H54 (cell line): ENCODE data around the gene COL6A6.

ENCODE experiments used
- DNase-seq: peaks from one replicate; pipeline ENCODE4 v3.0.0; 2011; ENCODE audit warnings: low spot score, mixed read lengths; ENCODE audit not compliant: insufficient read length
- FAIRE-seq: peaks from 3 replicates; lab custom pipeline; 2011; peaks lifted over from hg19 to GRCh38; lab: Jason Lieb, UNC
- POLR2A ChIP-seq: IDR thresholded peaks from 2 replicates; pipeline ENCODE4 v1.6.1; 2011; ENCODE audit warnings: low read depth, mild to moderate bottlenecking, low read length

Gene COL6A6

GRCh38 chr3:130548356-130548755 is 31.4 kb downstream of the COL6A6 start:
- FAIRE-seq, result no peak
- no peak for DNase-seq
- TF ChIP-seq POLR2A, result no peak

GRCh38 chr3:130557336-130558035 is 40.5 kb downstream of the COL6A6 start:
- no peak for FAIRE-seq
- TF ChIP-seq POLR2A, result no peak
- DNase-seq, result no peak

DNA sequence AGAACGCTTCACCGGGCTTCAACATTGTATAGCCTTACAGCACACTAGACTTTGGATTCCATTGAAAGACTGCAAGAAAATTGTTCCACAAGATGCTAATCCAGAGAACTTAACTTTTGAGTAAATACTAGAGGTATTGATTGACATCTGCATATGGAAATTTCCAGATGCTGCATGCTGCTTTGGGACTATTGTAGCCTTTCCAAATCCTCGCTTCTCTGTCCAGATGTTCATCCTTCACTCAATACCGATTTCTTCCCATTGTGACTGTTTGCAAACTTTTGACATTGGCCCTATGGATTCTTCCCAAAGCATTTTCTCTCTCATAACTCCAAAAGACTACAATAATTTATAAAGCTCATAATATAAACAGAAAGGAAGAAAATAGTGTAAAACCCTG is 41.4 kb downstream of the COL6A6 start:
- DNase-seq (no peak), FAIRE-seq (no peak)
- no peak for TF ChIP-seq POLR2A

DNA sequence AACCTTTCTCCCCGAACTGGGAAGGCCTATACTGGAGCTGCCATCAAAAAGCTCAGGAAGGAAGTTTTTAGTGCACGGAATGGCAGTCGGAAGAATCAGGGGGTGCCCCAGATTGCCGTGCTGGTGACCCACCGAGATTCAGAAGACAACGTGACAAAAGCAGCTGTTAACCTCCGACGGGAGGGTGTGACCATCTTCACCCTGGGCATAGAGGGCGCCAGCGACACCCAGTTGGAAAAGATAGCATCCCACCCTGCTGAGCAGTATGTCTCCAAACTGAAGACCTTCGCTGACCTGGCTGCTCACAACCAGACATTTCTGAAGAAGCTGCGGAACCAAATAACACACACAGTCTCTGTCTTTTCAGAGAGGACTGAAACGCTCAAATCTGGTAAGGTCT is 48.2 kb downstream of the COL6A6 start:
- DNase-seq (no peak), FAIRE-seq (no peak)
- no peak for TF ChIP-seq POLR2A
